Stimulated activated naive CD8-positive, alpha-beta T cell treated with anti-CD3 and anti-CD28 coated beads, Interleukin-15, Interleukin-2, amounts not matched to agents 100 U/mL and 50 U/mL, for 24 hours (primary cell): ENCODE results near the gene RWDD1.
"Not testable (repeated sequence)": the region's sequence is repeated elsewhere in the genome, so short reads cannot be mapped to it uniquely, and the experiment has no call there.

ENCODE experiments used
- ATAC-seq: fragments of 150-1000 bp; cut with Tn5 transposase; one replicate; pipeline ENCODE4 v1.10.0; 2021
- DNase-seq: peaks from one replicate; pipeline ENCODE4 v3.0.0; 2021

The RWDD1 gene

GRCh38 chr6:116561377-116562018 lies 9.8 kb upstream of the RWDD1 start:
- peak; percentile 66 for DNase-seq

DNA sequence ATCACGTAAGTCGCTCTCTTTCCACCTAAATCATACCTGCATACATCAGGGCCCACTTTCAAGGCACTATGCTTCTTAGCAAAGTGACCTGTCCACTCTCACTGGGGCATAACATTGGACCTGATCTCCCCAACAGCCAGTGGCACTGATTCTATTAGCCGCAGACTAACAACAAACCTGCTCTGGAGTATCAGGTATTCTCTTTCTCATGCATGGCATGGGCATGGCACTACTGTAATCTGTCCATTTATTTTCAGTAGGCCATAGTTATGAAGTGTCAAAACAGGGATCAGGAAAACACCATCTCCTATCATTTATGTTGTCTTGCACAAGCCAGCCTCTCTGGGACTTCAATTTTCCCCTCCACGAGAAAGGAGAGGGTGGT lies 9.3 kb upstream of the RWDD1 start:
- DNase-seq, result no peak
- no peak for ATAC-seq

More at GRCh38 chr6:116561377-116562018, 9.8 kb upstream of the RWDD1 start:
- peak; percentile 36 for ATAC-seq

GRCh38 chr6:116562614-116563013 lies 8.7 kb upstream of the RWDD1 start:
- ATAC-seq (no peak), DNase-seq (no peak)

DNA sequence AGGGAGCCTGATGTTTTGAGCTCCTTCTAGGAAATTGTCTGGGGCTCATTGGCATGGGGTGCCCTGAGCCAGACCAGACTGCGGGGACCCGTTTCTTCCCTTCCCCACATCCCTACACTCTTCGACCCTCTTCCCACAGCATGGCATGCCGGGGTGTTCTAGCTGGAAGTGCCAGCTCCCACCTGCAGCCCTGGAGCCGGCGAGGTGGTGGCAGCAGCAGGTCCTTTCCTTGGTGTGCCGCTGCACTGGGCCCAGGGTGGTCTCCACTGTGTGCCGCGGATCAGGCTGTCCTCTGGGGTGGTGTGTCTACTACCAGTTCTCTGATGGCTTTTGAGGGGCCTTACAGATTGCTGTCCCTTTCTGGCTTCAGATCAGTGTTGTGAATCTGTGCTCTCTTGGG lies 7.5 kb upstream of the RWDD1 start:
- DNase-seq (no peak), ATAC-seq (no peak)

DNA sequence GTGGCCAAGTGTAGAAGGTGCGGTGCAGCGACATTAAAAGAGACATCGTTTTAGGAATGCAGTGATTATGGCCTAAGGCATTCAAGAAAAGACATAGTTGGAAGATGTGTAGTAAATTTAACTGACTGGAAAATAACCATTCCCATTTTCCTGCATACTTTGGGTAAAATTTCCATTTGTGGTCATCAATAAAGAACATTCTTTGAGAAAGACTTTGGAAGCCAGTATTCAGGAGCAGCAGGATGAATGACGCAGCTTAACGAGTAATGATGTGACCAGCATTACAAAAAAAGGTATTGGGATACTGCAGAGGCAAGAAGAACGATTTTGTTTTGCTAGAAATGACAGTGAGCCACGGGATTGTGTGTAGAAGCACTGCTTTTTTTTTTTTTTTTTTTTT lies 7.0 kb upstream of the RWDD1 start:
- ATAC-seq (no peak), DNase-seq (no peak)

- ATAC-seq, result peak; percentile 38
- peak; percentile 32 for DNase-seq
These were observed 6.1 kb upstream of the RWDD1 start for GRCh38 chr6:116564921-116565872.

DNA sequence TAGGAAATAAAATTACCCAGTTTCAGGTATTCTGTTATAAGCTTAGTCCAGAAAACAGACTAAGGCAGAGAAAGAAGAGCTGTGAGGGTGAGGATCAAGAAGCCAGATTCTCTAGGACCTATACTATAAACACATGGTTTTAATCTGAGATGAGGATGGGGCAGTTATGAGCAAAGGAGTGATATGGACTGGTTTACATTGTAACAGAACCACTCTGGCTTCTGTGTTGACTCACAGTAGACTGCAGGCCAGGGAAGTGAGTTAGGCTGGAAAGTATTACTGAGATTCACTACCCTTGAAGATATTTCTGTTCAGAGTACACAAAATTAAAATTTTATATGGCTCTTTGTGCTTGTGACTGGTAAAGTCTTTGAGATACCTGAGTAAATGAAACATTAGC lies 3.2 kb upstream of the RWDD1 start:
- ATAC-seq (no peak), DNase-seq (no peak)

DNA sequence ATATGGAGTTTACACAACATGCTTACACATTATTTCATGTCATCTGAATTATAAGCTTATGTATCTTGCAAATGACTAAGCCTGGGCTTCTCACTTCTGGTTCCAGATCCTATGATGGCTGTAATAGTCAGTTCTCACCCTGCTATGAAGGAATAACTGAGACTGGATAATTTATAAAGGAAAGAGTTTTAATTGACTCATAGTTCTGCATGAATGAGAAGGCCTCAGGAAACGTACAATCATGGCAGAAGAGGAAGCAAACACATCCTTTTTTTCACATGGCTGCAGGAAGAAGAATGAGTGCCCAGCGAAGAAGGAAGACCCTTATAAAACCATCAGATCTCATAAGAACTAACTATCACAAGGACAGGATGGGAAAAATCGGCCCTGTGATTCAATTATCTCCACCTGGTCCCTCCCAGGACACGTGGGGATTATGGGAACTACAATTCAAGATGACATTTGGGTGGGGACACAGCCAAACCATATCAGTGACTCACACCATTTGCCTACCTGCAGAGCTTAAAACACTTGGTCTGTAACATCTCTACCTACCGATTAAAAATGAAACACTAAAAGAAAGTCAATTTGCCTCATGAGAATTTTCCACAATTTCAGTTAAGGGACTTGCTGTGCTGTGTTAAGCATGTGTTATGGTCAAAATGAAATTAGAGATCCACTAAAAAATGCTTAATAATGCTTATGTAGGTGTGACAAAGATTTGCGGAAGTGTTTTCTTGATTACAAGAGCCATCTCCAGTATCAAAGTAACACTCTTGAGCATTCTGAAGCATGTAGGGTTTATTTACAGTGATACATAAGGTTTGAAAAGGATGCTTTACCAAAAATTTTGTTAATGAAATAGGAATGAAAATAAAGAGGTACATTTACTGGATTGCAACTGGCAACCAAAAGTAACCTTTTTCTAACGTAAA lies 2.2 kb upstream of the RWDD1 start:
- ATAC-seq (no peak), DNase-seq (no peak)

DNA sequence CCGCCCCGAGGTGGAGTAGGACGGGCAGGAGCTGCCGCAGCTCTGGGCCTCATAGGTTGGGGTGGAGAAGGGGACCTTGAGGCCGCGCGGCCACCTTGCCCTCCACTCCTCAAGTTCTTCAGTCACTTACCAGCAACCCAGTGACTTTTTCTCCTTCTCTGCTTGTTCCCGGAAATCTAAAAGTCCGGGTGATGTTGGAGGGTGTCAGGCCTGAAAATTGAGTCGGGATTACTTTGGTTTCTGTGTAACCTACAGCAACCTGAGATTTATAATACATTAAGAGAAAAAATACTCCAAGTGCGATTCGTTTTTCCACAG lies 338 bp downstream of the RWDD1 start:
- no peak for DNase-seq
- no peak for ATAC-seq

GRCh38 chr6:116572162-116572561 lies 858 bp downstream of the RWDD1 start:
- ATAC-seq, result no peak
- DNase-seq, result peak; percentile 29

DNA sequence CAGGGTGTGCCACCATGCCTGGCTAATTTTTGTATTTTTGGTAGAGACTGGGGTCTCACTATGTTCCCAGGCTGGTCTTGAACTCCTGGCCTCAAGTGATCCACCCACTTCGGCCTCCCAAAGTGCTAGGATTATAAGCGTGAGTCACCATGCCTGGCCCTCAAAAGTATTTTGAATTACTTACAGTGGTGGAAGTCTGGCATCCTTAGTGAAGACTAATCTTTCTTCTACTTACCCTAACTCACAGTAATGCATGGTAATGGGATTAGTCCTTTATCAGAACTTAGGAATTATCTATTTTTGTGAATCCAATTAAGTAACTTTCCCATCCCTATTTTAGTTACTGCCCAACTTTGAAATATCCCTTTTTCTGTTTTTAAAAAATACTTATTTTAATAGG lies 3.9 kb downstream of the RWDD1 start:
- ATAC-seq, result no peak

GRCh38 chr6:116577486-116577885 lies 6.2 kb downstream of the RWDD1 start:
- ATAC-seq (no peak), DNase-seq (no peak)

More for the DNA sequence above, 3.9 kb downstream of the RWDD1 start:
- no peak for DNase-seq

GRCh38 chr6:116578335-116578734 lies 7.0 kb downstream of the RWDD1 start:
- DNase-seq, result no peak
- ATAC-seq, result no peak

DNA sequence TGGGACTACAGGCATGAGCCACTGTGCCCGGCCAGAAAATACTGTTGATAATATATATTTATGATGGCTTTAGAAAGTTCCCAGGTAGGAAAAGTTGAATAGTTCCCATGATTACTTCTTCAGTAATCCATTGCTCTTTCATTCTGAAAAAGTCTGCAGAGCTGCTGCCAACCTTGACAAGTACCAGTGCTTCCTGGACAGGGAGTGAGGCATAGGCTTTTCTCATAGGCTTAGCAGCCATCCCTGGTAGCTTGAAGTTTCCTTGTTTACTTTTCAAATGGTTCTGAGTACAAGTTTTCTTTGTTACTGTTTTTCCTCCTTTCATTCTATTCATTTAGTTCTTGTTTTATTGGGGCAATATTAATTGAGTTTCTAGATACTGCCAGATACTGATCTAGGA lies 7.8 kb downstream of the RWDD1 start:
- ATAC-seq, result no peak
- DNase-seq, result no peak

DNA sequence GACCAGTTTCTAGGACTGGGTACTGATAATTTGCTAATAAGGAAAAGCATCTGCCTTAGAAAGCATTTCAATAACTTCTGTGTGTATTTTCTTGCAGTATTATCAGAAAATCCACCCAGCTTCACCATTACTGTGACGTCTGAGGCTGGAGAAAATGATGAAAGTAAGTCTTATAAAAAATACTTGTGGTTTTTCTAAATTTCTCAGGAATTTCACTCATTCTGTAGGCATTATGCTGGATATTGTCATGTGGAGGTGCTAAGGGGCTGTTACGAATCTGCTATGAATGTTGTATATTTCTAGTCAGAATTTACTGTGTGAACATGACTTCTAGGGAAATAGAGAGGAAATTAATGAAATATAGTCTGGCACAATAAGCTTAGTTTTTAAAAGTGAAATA lies 8.9 kb downstream of the RWDD1 start:
- ATAC-seq (no peak), DNase-seq (no peak)

DNA sequence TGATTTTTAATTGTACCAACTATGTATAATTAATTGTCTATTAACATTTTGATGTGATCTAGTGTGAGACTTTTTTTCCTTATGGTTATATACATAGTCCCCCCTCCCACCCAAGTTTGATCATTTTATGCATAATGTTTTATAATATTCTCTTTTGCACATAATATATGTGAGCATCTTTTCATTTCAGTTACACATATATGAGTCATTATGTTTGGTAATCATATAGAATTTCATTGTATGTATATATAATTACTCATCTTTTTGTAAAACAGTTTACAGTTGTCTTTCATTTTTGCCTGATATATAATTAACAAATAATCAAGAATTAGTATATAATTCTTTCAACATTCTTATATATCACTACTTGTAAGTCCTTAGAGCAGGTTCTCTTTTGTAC lies 15.0 kb downstream of the RWDD1 start:
- ATAC-seq (no peak), DNase-seq (no peak)

DNA sequence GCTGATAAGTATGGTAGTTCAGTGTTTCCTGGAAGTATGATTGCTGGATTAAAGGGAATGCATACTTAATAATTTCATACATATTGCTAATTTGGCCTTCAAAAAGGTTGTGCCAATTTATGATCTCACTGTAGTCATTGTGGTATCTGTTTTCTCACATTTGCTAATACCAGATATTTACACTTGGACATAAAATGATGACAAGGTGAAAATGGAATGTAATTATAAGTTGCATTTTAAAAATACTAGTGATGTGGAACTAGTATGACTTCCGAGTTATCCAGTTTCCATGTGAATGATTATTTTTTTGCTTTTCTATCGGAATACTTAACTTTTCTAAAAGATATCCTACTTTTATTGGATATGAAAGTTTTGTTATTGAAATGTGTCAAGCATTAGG lies 15.4 kb downstream of the RWDD1 start:
- ATAC-seq (no peak), DNase-seq (no peak)

- no peak for ATAC-seq
- DNase-seq, result no peak
These were observed 23.9 kb downstream of the RWDD1 start for GRCh38 chr6:116595247-116595646.

GRCh38 chr6:116596815-116597214 lies 25.5 kb downstream of the RWDD1 start:
- DNase-seq (no peak), ATAC-seq (no peak)

GRCh38 chr6:116603916-116604315 lies 32.6 kb downstream of the RWDD1 start:
- not testable (repeated sequence) for ATAC-seq, DNase-seq

GRCh38 chr6:116604868-116605267 lies 33.6 kb downstream of the RWDD1 start:
- ATAC-seq, DNase-seq: not testable (repeated sequence)

- DNase-seq (no peak), ATAC-seq (no peak)
These were observed 34.6 kb downstream of the RWDD1 start for GRCh38 chr6:116605935-116606334.

DNA sequence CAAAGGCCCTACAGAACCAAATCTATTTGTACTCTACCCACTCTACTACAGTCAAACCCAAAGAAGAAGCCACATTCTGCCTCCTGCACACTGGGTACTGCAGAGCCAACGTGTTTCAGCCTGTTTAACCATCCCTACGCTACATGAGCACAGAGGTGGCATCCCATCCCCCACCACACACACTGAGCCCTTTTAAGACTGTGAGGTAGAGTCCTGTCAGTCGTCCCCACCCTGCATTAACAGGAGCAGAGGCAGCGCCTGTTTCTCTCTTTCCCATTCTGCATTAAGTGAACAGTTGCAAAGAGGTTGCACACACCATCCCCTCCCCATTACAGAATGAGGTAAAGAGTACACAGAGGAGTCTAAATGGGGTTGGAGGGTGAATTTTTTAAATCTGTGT lies 39.8 kb downstream of the RWDD1 start:
- DNase-seq (no peak), ATAC-seq (no peak)
